IMR-90 (cell line): Measurements from ENCODE around the gene NYAP1.
"Not testable (repeated sequence)": the region's sequence is repeated elsewhere in the genome, so short reads cannot be mapped to it uniquely, and the experiment has no call there.

ENCODE experiments used
- CHD1 ChIP-seq: IDR thresholded peaks from 2 replicates; pipeline ENCODE4 v1.6.1; 2012; ENCODE audit warnings: low read depth, low read length, improper control_type of control experiment
- RFX5 ChIP-seq: IDR thresholded peaks from 2 replicates; pipeline ENCODE4 v1.8.0; 2012; ENCODE audit warnings: low read depth, mild to moderate bottlenecking, low read length, moderate library complexity
- TF ChIP-seq, protein P1 (sequence below): conservative IDR thresholded peaks from 2 replicates; pipeline ENCODE4 v1.5.1; 2012; ENCODE audit warnings: mild to moderate bottlenecking, low read depth, low read length, improper control_type of control experiment

- TF ChIP-seq, protein P1, sequence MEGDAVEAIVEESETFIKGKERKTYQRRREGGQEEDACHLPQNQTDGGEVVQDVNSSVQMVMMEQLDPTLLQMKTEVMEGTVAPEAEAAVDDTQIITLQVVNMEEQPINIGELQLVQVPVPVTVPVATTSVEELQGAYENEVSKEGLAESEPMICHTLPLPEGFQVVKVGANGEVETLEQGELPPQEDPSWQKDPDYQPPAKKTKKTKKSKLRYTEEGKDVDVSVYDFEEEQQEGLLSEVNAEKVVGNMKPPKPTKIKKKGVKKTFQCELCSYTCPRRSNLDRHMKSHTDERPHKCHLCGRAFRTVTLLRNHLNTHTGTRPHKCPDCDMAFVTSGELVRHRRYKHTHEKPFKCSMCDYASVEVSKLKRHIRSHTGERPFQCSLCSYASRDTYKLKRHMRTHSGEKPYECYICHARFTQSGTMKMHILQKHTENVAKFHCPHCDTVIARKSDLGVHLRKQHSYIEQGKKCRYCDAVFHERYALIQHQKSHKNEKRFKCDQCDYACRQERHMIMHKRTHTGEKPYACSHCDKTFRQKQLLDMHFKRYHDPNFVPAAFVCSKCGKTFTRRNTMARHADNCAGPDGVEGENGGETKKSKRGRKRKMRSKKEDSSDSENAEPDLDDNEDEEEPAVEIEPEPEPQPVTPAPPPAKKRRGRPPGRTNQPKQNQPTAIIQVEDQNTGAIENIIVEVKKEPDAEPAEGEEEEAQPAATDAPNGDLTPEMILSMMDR, result not testable (repeated sequence)
- TF ChIP-seq CHD1, RFX5: not testable (repeated sequence)
Measured at GRCh38 chr7:100504031-100504430, 20.3 kb downstream of the NYAP1 start.
